Coronary artery (tissue), 2 donors: ENCODE measurements around the gene ORAI3.

Source experiments
- DNase-seq: peaks from one replicate; pipeline ENCODE4 v3.0.0-alpha.2; 2017; ENCODE audit warnings: low spot score
- H3K27ac ChIP-seq, 2 donors: fragments of 200-600 bp; sonication (generic); one replicate each; pipeline ENCODE4 v1.5.1; 2016 to 2019
- H3K4me3 ChIP-seq: fragments of 200-600 bp; sonication (generic); 2 replicates; pipeline ENCODE4 v1.5.1; 2016; ENCODE audit warnings: mild to moderate bottlenecking, moderate library complexity
- CTCF ChIP-seq: fragments of 200-600 bp; sonication (generic); IDR thresholded peaks from one replicate; pipeline ENCODE4 v1.5.1; 2019; ENCODE audit warnings: antibody characterized with exemption

The ORAI3 gene

GRCh38 chr16:30903596-30903995, 45.3 kb upstream of the ORAI3 start:
- no peak for DNase-seq
- H3K27ac ChIP-seq: peak overlapping the region in 1 of 2 donors; percentile 65
- TF ChIP-seq CTCF: no peak
- H3K4me3 ChIP-seq: no peak overlapping the region

GRCh38 chr16:30904114-30904780, 44.6 kb upstream of the ORAI3 start:
- DNase-seq: no peak
- TF ChIP-seq CTCF: no peak
- peak overlapping the region in 1 of 2 donors; percentile 65 for H3K27ac ChIP-seq
- H3K4me3 ChIP-seq: no peak overlapping the region

- no peak for DNase-seq
- Histone ChIP-seq H3K4me3 (no peak overlapping the region), H3K27ac (no peak overlapping the region)
- no peak for TF ChIP-seq CTCF
Measured at GRCh38 chr16:30907064-30907463, 41.8 kb upstream of the ORAI3 start.

- Histone ChIP-seq H3K4me3 (no peak overlapping the region), H3K27ac (no peak overlapping the region)
- TF ChIP-seq CTCF: no peak
- DNase-seq: no peak
Measured at GRCh38 chr16:30910427-30911029, 38.3 kb upstream of the ORAI3 start.

GRCh38 chr16:30912794-30913412, 36.0 kb upstream of the ORAI3 start:
- Histone ChIP-seq H3K4me3 (no peak overlapping the region), H3K27ac (no peak overlapping the region)
- no peak for DNase-seq
- no peak for TF ChIP-seq CTCF

- no peak overlapping the region for H3K27ac ChIP-seq
- no peak for DNase-seq
- H3K4me3 ChIP-seq: no peak overlapping the region
- TF ChIP-seq CTCF: no peak
Measured at GRCh38 chr16:30914830-30915229, 34.0 kb upstream of the ORAI3 start.

- TF ChIP-seq CTCF: no peak
- Histone ChIP-seq H3K4me3 (no peak overlapping the region), H3K27ac (no peak overlapping the region)
- DNase-seq: no peak
Measured at GRCh38 chr16:30918614-30919013, 30.3 kb upstream of the ORAI3 start.
